ENCODE data around the gene CHRNA5. TPM values are rescaled to one million over a fixed set of nuclear protein-coding genes. Genes with fewer than 3 reads are reported as not detected.
"Not testable (repeated sequence)": the region's sequence is repeated elsewhere in the genome, so short reads cannot be mapped to it uniquely, and the experiment has no call there.

CHRNA5 gene
- total RNA-seq, 2 donors from 2014 or later, result 4.6 to 6.9 TPM

GRCh38 chr15:78561490-78561889, 3.8 kb upstream of the CHRNA5 start:
- no peak for ATAC-seq
- DNase-seq, result no peak
- intact Hi-C loops (cut with DNase I, micrococcal nuclease), result no loop called here

GRCh38 chr15:78563092-78563491, 2.2 kb upstream of the CHRNA5 start:
- intact Hi-C loops (cut with DNase I, micrococcal nuclease), result no loop called here
- ATAC-seq, result no peak

GRCh38 chr15:78564743-78565096, 600 bp upstream of the CHRNA5 start:
- DNase-seq, result peak in 1 of 2 donors; percentile 23
- no peak for ATAC-seq
- intact Hi-C loops (cut with DNase I, micrococcal nuclease), result no loop called here

More at GRCh38 chr15:78563092-78563491, 2.2 kb upstream of the CHRNA5 start:
- no peak for DNase-seq

GRCh38 chr15:78565951-78566774, 843 bp downstream of the CHRNA5 start:
- peak; percentile 26 for ATAC-seq
- intact Hi-C loops (cut with DNase I, micrococcal nuclease), result no loop called here
- peak in 1 of 2 donors; percentile 29 for DNase-seq

DNA sequence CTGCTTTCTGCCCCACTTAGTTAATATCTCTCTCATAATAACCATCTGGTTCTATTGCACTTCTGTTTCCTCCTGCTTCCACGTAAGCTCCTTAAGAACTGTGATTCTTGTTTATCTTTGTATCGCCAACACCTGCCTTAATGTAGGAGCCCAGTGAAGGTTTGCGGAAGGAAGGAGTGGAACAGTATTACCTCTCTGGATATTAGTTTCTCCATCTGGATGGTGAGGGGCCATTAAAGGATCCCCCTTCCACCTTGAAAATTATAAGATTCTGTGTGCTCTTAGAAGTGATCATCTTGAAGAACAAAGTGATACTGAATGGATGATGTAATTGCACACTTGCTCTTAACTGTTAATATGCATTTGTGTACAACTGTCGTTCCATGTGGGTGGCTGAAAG, 2.2 kb downstream of the CHRNA5 start:
- ATAC-seq (no peak), DNase-seq (no peak)
- intact Hi-C loops (cut with DNase I, micrococcal nuclease), result no loop called here

DNA sequence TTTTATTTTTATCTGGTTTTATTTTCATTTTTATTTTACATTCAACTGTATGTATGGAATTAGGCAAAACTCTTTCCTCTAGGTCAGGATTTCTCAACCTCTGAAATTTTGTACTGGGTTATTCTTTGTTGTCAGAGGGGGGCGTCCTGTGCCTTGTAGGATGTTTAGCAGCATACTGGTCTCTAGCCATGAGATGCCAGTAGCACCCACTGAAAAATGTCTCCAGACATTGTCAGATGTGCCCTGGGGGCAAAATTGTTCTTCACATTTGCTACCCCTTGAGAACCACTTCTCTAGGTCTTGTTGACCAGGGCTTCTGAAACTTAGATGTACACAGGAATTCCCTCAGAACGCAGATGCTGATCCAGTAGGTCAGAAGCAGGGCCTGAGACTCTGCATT, 5.4 kb downstream of the CHRNA5 start:
- intact Hi-C loops (cut with DNase I, micrococcal nuclease), result no loop called here
- no peak for DNase-seq
- no peak for ATAC-seq

DNA sequence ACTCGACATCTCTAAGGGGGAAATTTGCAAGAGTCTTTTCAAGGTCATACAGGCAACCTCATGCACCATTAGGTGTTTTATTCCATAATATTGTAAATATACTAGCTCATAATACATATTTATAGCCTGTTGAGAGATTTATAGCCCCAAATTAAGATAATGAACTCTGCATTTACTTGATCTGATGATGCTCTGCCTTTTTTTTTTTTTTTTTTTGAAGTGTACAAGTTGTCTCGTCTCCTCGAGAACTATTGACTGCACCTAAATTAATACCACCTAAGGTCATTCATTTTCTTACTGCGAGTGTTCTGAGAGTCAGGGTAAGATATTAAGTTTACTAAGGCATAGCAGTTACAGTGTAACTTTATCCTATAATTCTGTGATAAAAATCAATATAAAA, 6.1 kb downstream of the CHRNA5 start:
- intact Hi-C loops (cut with DNase I, micrococcal nuclease), result no loop called here
- ATAC-seq, result no peak
- DNase-seq, result no peak

GRCh38 chr15:78573416-78573815, 8.1 kb downstream of the CHRNA5 start:
- intact Hi-C loops (cut with DNase I, micrococcal nuclease), result no loop called here
- no peak for DNase-seq
- no peak for ATAC-seq

- intact Hi-C loops (cut with DNase I, micrococcal nuclease), result no loop called here
- DNase-seq (no peak), ATAC-seq (no peak)
Measured at GRCh38 chr15:78574944-78575343, 9.6 kb downstream of the CHRNA5 start.

- DNase-seq (no peak), ATAC-seq (no peak)
- intact Hi-C loops (cut with DNase I, micrococcal nuclease), result no loop called here
Measured at GRCh38 chr15:78597583-78597982, 32.3 kb downstream of the CHRNA5 start.

DNA sequence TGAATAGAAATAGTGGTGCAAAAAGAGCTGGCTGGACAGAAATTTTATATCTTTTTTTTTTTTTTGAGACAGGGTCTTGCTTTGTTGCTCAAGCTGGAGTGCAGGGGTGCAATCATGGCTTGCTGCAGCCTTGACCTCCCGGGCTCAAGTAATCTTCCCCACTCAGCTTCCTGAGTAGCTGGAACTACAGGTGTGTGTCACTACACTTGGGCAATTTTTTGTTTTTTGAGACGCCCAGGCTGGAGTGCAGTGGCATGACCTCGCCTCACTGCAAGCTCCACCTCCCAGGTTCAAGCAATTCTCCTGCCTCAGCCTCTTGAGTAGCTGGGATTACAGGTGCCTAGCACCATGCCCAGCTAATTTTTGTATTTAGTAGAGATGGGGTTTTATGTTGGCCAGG, 33.0 kb downstream of the CHRNA5 start:
- DNase-seq, result no peak
- intact Hi-C loops (cut with DNase I, micrococcal nuclease), result no loop called here
- no peak for ATAC-seq

- ATAC-seq (no peak), DNase-seq (no peak)
- intact Hi-C loops (cut with DNase I, micrococcal nuclease), result no loop called here
Measured at GRCh38 chr15:78599189-78599588, 33.9 kb downstream of the CHRNA5 start.

GRCh38 chr15:78603467-78603866, 38.1 kb downstream of the CHRNA5 start:
- ATAC-seq, result no peak
- intact Hi-C loops (cut with DNase I, micrococcal nuclease), result no loop called here
- no peak for DNase-seq

GRCh38 chr15:78604420-78604819, 39.1 kb downstream of the CHRNA5 start:
- ATAC-seq, result peak; percentile 87
- intact Hi-C loops (cut with DNase I, micrococcal nuclease), result no loop called here
- DNase-seq, result peak in 1 of 2 donors; percentile 18

DNA sequence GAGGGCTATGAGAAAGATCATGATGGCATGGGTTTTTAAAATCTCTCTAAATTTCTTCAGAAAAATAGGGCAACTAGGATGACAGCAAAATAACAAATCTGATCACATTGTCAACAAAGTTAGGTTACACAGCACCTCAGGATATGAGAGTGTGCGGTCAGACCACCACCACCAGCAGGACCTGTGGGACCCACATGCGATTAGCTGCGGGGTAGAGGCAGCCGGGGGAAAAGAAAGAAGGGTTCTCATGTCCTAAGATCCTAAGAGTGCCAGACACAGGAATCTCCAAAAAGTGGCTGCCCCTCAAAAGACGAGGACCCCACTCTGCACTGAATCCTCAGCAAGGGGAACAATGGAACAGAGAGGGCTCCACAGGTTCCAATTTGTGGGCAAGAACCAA, 39.9 kb downstream of the CHRNA5 start:
- ATAC-seq (no peak), DNase-seq (no peak)
- intact Hi-C loops (cut with DNase I, micrococcal nuclease), result no loop called here

GRCh38 chr15:78605680-78606079, 40.4 kb downstream of the CHRNA5 start:
- DNase-seq (no peak), ATAC-seq (no peak)
- intact Hi-C loops (cut with DNase I, micrococcal nuclease), result no loop called here

- DNase-seq; ATAC-seq; intact Hi-C loops (cut with DNase I, micrococcal nuclease): not testable (repeated sequence)
Measured at GRCh38 chr15:78609551-78609950, 44.2 kb downstream of the CHRNA5 start.

GRCh38 chr15:78614021-78614420, 48.7 kb downstream of the CHRNA5 start:
- intact Hi-C loops (cut with DNase I, micrococcal nuclease), result no loop called here
- DNase-seq, result no peak
- no peak for ATAC-seq

DNA sequence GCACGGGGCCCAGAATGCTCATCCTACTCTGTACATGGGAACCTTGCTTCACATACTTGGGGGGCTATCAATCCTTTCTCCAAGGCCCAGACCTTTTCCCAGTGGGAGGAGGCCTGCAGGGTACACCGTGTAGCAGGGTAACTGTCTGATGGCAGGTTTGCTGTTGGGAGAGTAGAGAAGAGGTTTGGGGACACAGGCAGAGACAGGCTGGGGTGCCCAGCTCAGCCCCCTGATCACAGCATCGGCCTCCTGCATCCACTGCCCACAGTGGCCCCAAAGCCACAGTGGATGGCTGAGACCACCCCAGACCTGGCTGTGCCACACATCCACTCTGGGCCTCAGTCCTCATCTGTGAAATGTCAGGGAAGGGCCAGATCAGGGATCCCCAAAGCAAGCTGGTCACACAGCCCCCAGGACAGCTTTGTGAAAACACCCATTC, 49.9 kb downstream of the CHRNA5 start:
- intact Hi-C loops (cut with DNase I, micrococcal nuclease), result loop anchor here (5.0 kb wide), 2 partner anchors 92 to 137 kb away; no protein-coding TSS in a partner anchor
- no peak for DNase-seq
- no peak for ATAC-seq

GRCh38 chr15:78616506-78616905, 51.2 kb downstream of the CHRNA5 start:
- intact Hi-C loops (cut with DNase I, micrococcal nuclease), result loop anchor here (5.0 kb wide), 2 partner anchors 91 to 136 kb away; no protein-coding TSS in a partner anchor
- ATAC-seq, result no peak
- peak in 1 of 2 donors; percentile 2 for DNase-seq

- ATAC-seq (no peak), DNase-seq (peak in 1 of 2 donors; percentile 8)
- intact Hi-C loops (cut with DNase I, micrococcal nuclease), result loop anchor here (5.0 kb wide), 2 partner anchors 90 to 135 kb away; no protein-coding TSS in a partner anchor
Measured at GRCh38 chr15:78617076-78617475, 51.8 kb downstream of the CHRNA5 start.

Measured in left colon (tissue), 2 donors.